Lower lobe of right lung (tissue), 2 donors: ENCODE data around the gene GPR137. TPM values are rescaled to one million over a fixed set of nuclear protein-coding genes. Genes with fewer than 3 reads are reported as not detected.

ENCODE experiments used
- ATAC-seq, 2 donors: fragments of 200-7000 bp; cut with Tn5 transposase; one replicate each; pipeline ENCODE4 v1.9.1; 2020 to 2022; ENCODE audit warnings: mild to moderate bottlenecking in 2 of 2, moderate library complexity in 2 of 2
- DNase-seq: peaks from one replicate; pipeline ENCODE4 v3.0.0-alpha.2; 2020
- H3K27ac ChIP-seq: fragments of 200-600 bp; one replicate; pipeline ENCODE4 v1.8.0; 2022
- H3K27me3 ChIP-seq: fragments of 200-600 bp; one replicate; pipeline ENCODE4 v1.8.0; 2022; ENCODE audit warnings: low read depth
- H3K36me3 ChIP-seq: fragments of 200-600 bp; one replicate; pipeline ENCODE4 v1.8.0; 2022; ENCODE audit warnings: mild to moderate bottlenecking
- H3K4me1 ChIP-seq: fragments of 200-600 bp; one replicate; pipeline ENCODE4 v1.8.0; 2022
- H3K4me3 ChIP-seq: fragments of 200-600 bp; one replicate; pipeline ENCODE4 v1.8.0; 2022; ENCODE audit warnings: mild to moderate bottlenecking
- H3K9me3 ChIP-seq: fragments of 200-600 bp; one replicate; pipeline ENCODE4 v1.8.0; 2022
- intact Hi-C: fragments of 100-400 bp; cut with DNase I; formaldehyde crosslinking; loops from one replicate; pipeline ENCODE4 v1.11.0; 2022
- total RNA-seq: library from RNA; stranded (reverse); fragmentation: NEBNext Ultra II Directional; extraction: Animal tissue kit (Norgen Biotek cat#: 25700); gene quantifications from one replicate; pipeline ENCODE4 v1.2.1, GENCODE V29; 2021
- TF ChIP-seq, protein P1 (sequence below): fragments of 200-600 bp; IDR thresholded peaks from one replicate; pipeline ENCODE4 v1.8.0; 2022; ENCODE audit warnings: antibody characterized with exemption, mild to moderate bottlenecking
- donor health status: DM: no; HTN: yes; CAD: no; lungs with severe emphysema.

GPR137 gene
- total RNA-seq, 1 donor from 2014 or later, result 37.7 TPM

- no peak overlapping the region for H3K27ac ChIP-seq
- peaks cover 38% of the 10 kb centered on the region for H3K27me3 ChIP-seq
- no peak for ATAC-seq
- H3K4me3 ChIP-seq, result no peak overlapping the region
- no peaks in the 10 kb centered on the region for H3K36me3 ChIP-seq
- TF ChIP-seq, protein P1, sequence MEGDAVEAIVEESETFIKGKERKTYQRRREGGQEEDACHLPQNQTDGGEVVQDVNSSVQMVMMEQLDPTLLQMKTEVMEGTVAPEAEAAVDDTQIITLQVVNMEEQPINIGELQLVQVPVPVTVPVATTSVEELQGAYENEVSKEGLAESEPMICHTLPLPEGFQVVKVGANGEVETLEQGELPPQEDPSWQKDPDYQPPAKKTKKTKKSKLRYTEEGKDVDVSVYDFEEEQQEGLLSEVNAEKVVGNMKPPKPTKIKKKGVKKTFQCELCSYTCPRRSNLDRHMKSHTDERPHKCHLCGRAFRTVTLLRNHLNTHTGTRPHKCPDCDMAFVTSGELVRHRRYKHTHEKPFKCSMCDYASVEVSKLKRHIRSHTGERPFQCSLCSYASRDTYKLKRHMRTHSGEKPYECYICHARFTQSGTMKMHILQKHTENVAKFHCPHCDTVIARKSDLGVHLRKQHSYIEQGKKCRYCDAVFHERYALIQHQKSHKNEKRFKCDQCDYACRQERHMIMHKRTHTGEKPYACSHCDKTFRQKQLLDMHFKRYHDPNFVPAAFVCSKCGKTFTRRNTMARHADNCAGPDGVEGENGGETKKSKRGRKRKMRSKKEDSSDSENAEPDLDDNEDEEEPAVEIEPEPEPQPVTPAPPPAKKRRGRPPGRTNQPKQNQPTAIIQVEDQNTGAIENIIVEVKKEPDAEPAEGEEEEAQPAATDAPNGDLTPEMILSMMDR, result no peak
- intact Hi-C loops, result no loop called here
- DNase-seq, result no peak
- no peaks in the 10 kb centered on the region for H3K9me3 ChIP-seq
- H3K4me1 ChIP-seq, result peaks cover 28% of the 10 kb centered on the region
These were observed 3.4 kb downstream of the GPR137 start for GRCh38 chr11:64289002-64289564.

DNA sequence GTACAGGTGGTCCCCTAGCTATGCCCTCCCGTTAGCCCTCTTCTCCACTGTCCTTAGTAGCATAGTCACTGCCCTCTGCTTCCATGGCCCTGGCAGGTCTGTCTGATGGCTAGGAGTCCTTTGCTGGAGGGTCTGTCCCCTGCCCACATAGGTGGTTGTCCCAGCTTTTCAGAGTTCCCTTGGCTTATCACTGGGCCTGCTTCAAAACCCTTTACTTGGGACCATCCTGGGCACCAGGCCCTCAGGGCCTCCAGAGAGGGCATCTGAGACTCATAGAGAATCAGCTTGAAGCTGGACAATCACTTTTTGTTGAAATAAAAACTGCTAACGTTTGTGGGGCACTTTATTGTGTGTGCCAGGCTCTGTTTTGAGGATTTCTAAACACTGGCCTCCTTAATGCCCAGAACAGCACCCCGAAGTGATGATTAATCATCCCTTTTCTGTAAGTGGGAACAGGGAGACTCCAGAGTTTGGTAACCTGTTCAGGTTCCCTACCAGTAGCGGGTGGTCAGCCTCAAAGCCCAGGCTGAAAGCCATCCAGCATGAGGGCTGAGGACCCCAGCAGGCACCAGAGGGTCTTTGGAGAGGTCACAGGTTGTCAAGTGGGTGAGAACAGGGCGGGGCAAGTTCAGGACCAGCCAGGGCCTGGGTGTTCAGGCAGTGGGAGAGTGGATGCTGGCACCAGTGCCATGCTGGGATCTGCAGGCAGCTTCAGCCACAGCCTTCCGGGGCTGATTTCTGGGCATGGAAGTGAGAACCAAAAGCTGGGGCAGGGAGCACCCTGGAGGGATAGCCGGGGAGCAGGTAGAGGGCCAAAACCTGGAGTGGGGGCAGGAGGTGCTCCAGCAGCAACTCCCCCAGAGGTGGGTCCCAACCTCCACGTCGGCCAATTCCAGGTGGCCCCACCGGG is 5.0 kb downstream of the GPR137 start:
- Histone ChIP-seq H3K27ac (no peak overlapping the region), H3K4me1 (peaks cover 25% of the 10 kb centered on the region), H3K36me3 (no peaks in the 10 kb centered on the region), H3K9me3 (no peaks in the 10 kb centered on the region), H3K27me3 (peaks cover 54% of the 10 kb centered on the region), H3K4me3 (no peak overlapping the region)
- no peak for DNase-seq
- intact Hi-C loops, result no loop called here
- TF ChIP-seq, protein P1, result no peak
- no peak for ATAC-seq

- peaks cover 20% of the 10 kb centered on the region for H3K4me1 ChIP-seq
- intact Hi-C loops, result no loop called here
- TF ChIP-seq, protein P1, result no peak
- H3K4me3 ChIP-seq, result peak within 1 kb of the TSS; percentile 44
- no peaks in the 10 kb centered on the region for H3K9me3 ChIP-seq
- no peaks in the 10 kb centered on the region for H3K36me3 ChIP-seq
- H3K27ac ChIP-seq, result no peak within 1 kb of the TSS
- ATAC-seq, result no peak
- no peak for DNase-seq
- peaks cover 61% of the 10 kb centered on the region for H3K27me3 ChIP-seq
These were observed 5.7 kb downstream of the GPR137 start, which contains the start of gene KCNK4 for GRCh38 chr11:64291262-64291751. TSS of gene KCNK4 (plus strand) at chr11:64291302. CDS start at chr11:64293019, 1,717 bp downstream.

DNA sequence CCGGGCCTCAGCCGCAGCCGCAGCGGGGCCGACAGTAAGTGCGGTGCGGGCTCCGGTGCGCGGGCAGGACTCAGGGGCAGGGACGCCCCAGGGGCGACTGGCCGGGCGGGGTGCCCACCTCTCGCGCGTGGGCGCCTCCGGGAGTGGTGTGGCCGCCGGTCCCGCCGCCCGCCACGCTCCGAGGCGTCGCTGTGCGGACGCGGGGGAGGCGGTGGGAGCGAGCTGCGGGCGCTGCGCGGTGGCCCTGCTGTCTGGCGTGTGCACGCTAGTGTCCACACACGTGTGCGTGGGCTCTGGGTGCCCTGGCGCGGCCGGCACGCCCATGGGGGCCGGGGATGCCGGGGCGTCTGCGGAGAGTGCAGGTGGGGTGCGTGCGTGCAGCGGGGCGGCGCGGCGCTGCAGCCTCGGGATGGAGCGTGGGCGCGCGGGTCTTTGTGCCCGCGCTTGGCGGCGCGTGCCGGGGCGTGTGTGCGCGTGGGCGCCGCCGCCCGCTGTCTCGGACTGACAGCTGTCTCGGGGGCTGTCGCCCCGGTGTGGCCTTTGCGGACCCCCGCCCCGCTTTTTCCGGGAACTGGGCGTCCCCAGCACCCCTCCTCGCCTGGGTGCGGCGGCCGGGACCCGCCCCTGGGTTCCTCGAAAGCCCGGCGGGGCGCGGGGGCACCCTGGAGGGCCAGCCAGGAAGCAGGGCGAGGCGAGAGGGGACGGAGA is 6.3 kb downstream of the GPR137 start:
- Histone ChIP-seq H3K27ac (no peak overlapping the region), H3K27me3 (peaks cover 67% of the 10 kb centered on the region), H3K36me3 (no peaks in the 10 kb centered on the region), H3K4me1 (peaks cover 18% of the 10 kb centered on the region), H3K4me3 (peak overlapping the region; percentile 44), H3K9me3 (no peaks in the 10 kb centered on the region)
- ATAC-seq, result peak; percentile 4 to 19
- no peak for DNase-seq
- intact Hi-C loops, result no loop called here
- TF ChIP-seq, protein P1, result no peak

DNA sequence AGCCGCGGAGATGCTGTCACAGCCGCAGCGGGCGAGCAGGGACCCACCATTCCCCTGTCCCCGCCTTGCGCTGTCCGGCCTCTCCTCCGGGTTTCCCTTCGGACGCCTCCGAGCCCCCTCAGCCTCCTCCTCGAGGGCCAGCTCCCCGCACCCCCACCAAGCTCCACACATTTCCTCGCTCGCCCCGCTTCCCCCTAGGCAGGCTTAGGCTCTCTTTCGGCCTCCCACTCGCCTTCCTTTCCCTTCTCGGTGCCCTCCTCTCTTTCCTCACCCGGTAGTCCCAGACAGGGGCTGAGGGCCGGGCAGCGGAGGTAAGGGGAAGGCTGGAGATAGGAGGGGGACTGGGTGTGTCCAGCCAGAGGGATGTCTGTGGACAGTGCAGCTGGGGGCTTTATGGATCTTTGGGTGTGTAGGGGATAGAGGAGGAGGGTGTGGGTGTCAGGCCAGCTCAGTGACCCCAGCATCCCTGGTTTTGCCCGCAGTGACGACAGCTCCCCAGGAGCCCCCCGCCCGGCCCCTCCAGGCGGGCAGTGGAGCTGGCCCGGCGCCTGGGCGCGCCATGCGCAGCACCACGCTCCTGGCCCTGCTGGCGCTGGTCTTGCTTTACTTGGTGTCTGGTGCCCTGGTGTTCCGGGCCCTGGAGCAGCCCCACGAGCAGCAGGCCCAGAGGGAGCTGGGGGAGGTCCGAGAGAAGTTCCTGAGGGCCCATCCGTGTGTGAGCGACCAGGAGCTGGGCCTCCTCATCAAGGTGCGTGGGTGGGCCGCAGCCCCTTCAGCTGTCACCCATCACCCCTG is 7.0 kb downstream of the GPR137 start:
- Histone ChIP-seq H3K4me1 (peaks cover 18% of the 10 kb centered on the region), H3K27ac (no peak overlapping the region), H3K36me3 (no peaks in the 10 kb centered on the region), H3K9me3 (no peaks in the 10 kb centered on the region), H3K27me3 (peaks cover 74% of the 10 kb centered on the region), H3K4me3 (peak overlapping the region; percentile 44)
- TF ChIP-seq, protein P1, result no peak
- ATAC-seq, result no peak
- DNase-seq, result no peak
- intact Hi-C loops, result no loop called here
